MM.1S (cell line): Measurements from ENCODE around the gene NACA2.
"Not testable (repeated sequence)": the region's sequence is repeated elsewhere in the genome, so short reads cannot be mapped to it uniquely, and the experiment has no call there.

Experiments
- DNase-seq: peaks from one replicate; pipeline ENCODE4 v3.0.0-alpha.2; 2015
- H2AFZ ChIP-seq: fragments of 300-600 bp; sonication (generic); 2 replicates; pipeline ENCODE4 v1.6.0; 2016; ENCODE audit warnings: antibody characterized with exemption, low read length
- H3F3A ChIP-seq: fragments of 300-600 bp; sonication (generic); 2 replicates; pipeline ENCODE4 v1.6.1; 2016; ENCODE audit warnings: mild to moderate bottlenecking, antibody characterized with exemption, low read length, moderate library complexity, mixed read lengths; ENCODE audit not compliant: insufficient read depth
- H3K27ac ChIP-seq: fragments of 300-600 bp; sonication (generic); 2 replicates; pipeline ENCODE4 v1.5.1; 2016; ENCODE audit warnings: mild to moderate bottlenecking, low read length
- H3K27me3 ChIP-seq: fragments of 300-600 bp; sonication (generic); replicated peaks from 2 replicates; pipeline ENCODE4 v1.6.0; 2016; ENCODE audit warnings: low read length; ENCODE audit not compliant: insufficient read depth
- H3K36me3 ChIP-seq: fragments of 300-600 bp; sonication (generic); replicated peaks from 2 replicates; pipeline ENCODE4 v1.6.1; 2016; ENCODE audit warnings: mild to moderate bottlenecking, low read length, mixed read lengths; ENCODE audit not compliant: insufficient read depth
- H3K4me1 ChIP-seq: fragments of 300-600 bp; sonication (generic); 2 replicates; pipeline ENCODE4 v1.6.1; 2016; ENCODE audit warnings: low read length, mixed read lengths
- H3K4me2 ChIP-seq: fragments of 300-600 bp; sonication (generic); 2 replicates; pipeline ENCODE4 v1.6.0; 2016; ENCODE audit warnings: low read depth, low read length
- H3K4me3 ChIP-seq: fragments of 300-600 bp; sonication (generic); 2 replicates; pipeline ENCODE4 v1.5.1; 2016; ENCODE audit warnings: low read length, mixed read lengths
- H3K79me2 ChIP-seq: fragments of 300-600 bp; sonication (generic); 2 replicates; pipeline ENCODE4 v1.6.1; 2016; ENCODE audit warnings: mixed run types, low read length, mixed read lengths
- H3K9ac ChIP-seq: fragments of 300-600 bp; sonication (generic); 2 replicates; pipeline ENCODE4 v1.6.1; 2016; ENCODE audit warnings: low read length, mixed read lengths
- H3K9me2 ChIP-seq: fragments of 300-600 bp; sonication (generic); replicated peaks from 2 replicates; pipeline ENCODE4 v1.6.1; 2016; ENCODE audit warnings: mild to moderate bottlenecking, low read length, mixed read lengths; ENCODE audit not compliant: insufficient read depth
- H3K9me3 ChIP-seq: fragments of 300-600 bp; sonication (generic); replicated peaks from 2 replicates; pipeline ENCODE4 v1.6.1; 2016; ENCODE audit warnings: mild to moderate bottlenecking, low read length, mixed read lengths; ENCODE audit not compliant: insufficient read depth
- H4K20me1 ChIP-seq: fragments of 300-600 bp; sonication (generic); 2 replicates; pipeline ENCODE4 v1.6.1; 2016; ENCODE audit warnings: mild to moderate bottlenecking, low read length, moderate library complexity, mixed read lengths; ENCODE audit not compliant: insufficient read depth
- CTCF ChIP-seq: fragments of 300-600 bp; sonication (generic); IDR thresholded peaks from 2 replicates; pipeline ENCODE4 v1.5.1; 2016; ENCODE audit warnings: antibody characterized with exemption, low read length, mixed read lengths
- EZH2 ChIP-seq: fragments of 300-600 bp; sonication (generic); optimal IDR thresholded peaks from 2 replicates; pipeline ENCODE3; 2017; ENCODE audit warnings: low read depth, mild to moderate bottlenecking, antibody characterized with exemption, low read length, mixed read lengths
- EZH2phosphoT487 ChIP-seq: fragments of 300-600 bp; sonication (generic); IDR thresholded peaks from 2 replicates; pipeline ENCODE4 v1.6.1; 2018; ENCODE audit warnings: antibody characterized with exemption, low read length

The NACA2 gene

GRCh38 chr17:61587807-61588660 is 3.0 kb downstream of the NACA2 start:
- Histone ChIP-seq H2AFZ (no peak overlapping the region), H3K36me3 (no peaks in the 10 kb centered on the region), H3K27ac (no peak overlapping the region), H3K4me2 (no peak overlapping the region), H3K9me2 (no peaks in the 10 kb centered on the region), H3K9me3 (no peaks in the 10 kb centered on the region), H3K27me3 (no peaks in the 10 kb centered on the region), H3F3A (no peaks in the 10 kb centered on the region), H3K4me3 (no peak overlapping the region), H3K79me2 (no peaks in the 10 kb centered on the region), H4K20me1 (no peaks in the 10 kb centered on the region), H3K9ac (no peak overlapping the region), H3K4me1 (peaks cover 3% of the 10 kb centered on the region; the same call in 1 of the 2 replicates)
- no peak for DNase-seq
- TF ChIP-seq EZH2 = no peak

GRCh38 chr17:61587242-61587641 is 3.8 kb downstream of the NACA2 start:
- no peak overlapping the region for H3K9ac ChIP-seq
- H3K36me3 ChIP-seq = no peaks in the 10 kb centered on the region
- H4K20me1 ChIP-seq = no peaks in the 10 kb centered on the region
- no peak overlapping the region for H3K27ac ChIP-seq
- TF ChIP-seq CTCF (no peak), EZH2phosphoT487 (no peak), EZH2 (no peak)
- no peaks in the 10 kb centered on the region for H3K9me2 ChIP-seq
- DNase-seq = no peak
- H3K4me3 ChIP-seq = no peak overlapping the region
- peaks cover 3% of the 10 kb centered on the region; the same call in 1 of the 2 replicates for H3K4me1 ChIP-seq
- H3K27me3 ChIP-seq = no peaks in the 10 kb centered on the region
- no peaks in the 10 kb centered on the region for H3K9me3 ChIP-seq
- no peak overlapping the region for H3K4me2 ChIP-seq
- H3F3A ChIP-seq = no peaks in the 10 kb centered on the region
- H3K79me2 ChIP-seq = no peaks in the 10 kb centered on the region
- no peak overlapping the region for H2AFZ ChIP-seq

GRCh38 chr17:61586622-61587021 is 4.4 kb downstream of the NACA2 start:
- H3K36me3 ChIP-seq, H3K27me3 ChIP-seq, H3K9me2 ChIP-seq, H3K27ac ChIP-seq, H2AFZ ChIP-seq, H3K4me3 ChIP-seq, H3K79me2 ChIP-seq, H3F3A ChIP-seq, H3K4me2 ChIP-seq, H4K20me1 ChIP-seq, DNase-seq, H3K9ac ChIP-seq, H3K4me1 ChIP-seq, H3K9me3 ChIP-seq: not testable (repeated sequence)

GRCh38 chr17:61586031-61586566 is 4.9 kb downstream of the NACA2 start:
- no peak overlapping the region for H3K4me3 ChIP-seq
- H3K79me2 ChIP-seq = no peaks in the 10 kb centered on the region
- no peak for DNase-seq
- no peaks in the 10 kb centered on the region for H3K9me2 ChIP-seq
- H2AFZ ChIP-seq = no peak overlapping the region
- H3K9ac ChIP-seq = no peak overlapping the region
- no peaks in the 10 kb centered on the region for H3K36me3 ChIP-seq
- H3K4me1 ChIP-seq = peaks cover 3% of the 10 kb centered on the region; the same call in 1 of the 2 replicates
- no peaks in the 10 kb centered on the region for H4K20me1 ChIP-seq
- H3K4me2 ChIP-seq = no peak overlapping the region
- H3F3A ChIP-seq = no peaks in the 10 kb centered on the region
- TF ChIP-seq EZH2phosphoT487 = no peak
- TF ChIP-seq CTCF = no peak
- no peak for TF ChIP-seq EZH2
- H3K9me3 ChIP-seq = no peaks in the 10 kb centered on the region
- no peaks in the 10 kb centered on the region for H3K27me3 ChIP-seq
- no peak overlapping the region for H3K27ac ChIP-seq
